Measurements from ENCODE around the gene PDCD1LG2. TPM values are rescaled to one million over a fixed set of nuclear protein-coding genes. Genes with fewer than 3 reads are reported as not detected.

The PDCD1LG2 gene
- total RNA-seq, 1 donor from 2014 or later: not detected

DNA sequence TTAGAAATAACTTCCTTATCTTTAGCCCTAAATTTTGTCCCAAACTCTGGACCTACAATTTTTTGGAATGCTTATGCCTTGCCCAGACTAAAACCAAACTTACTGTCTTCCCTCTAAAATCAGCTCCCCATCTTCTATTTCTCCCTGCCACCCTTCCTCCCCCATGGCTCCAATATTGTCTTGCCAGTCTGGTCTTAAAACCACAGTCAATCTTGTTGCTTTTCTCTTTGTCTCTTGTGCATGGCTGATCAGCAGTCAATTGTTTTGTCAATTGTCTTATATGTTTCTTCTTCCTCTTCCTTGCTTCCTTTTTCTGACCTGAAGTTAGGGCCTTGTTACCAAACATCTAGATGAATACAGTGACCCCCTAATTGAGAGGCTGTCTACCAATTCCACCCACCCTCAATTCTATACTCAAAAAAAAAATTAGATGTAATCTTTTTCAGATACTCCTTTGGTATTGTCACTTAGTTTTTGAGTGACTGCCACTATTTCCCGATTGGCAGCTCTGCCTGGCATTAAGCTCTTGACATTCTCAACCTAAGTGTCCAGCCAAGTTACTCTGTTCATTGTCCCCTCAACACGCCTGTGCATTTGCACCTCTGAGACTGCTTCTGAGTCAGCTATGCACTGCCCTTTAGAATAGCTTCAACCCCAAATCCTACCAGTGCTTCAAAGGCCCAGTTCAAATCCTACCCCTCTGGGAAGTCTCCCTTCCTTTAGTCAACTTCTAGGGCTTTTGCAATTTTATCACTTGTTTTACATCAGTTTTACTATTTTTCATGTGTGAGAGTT, 2.5 kb downstream of the PDCD1LG2 start:
- Mint-ChIP-seq H3K4me3 (ENCODE audit: unreplicated experiment) (no peak overlapping the region), H3K36me3 (ENCODE audit: unreplicated experiment) (no peaks in the 10 kb centered on the region), H3K27ac (ENCODE audit: unreplicated experiment) (no peak overlapping the region), H3K9me3 (ENCODE audit: unreplicated experiment) (no peaks in the 10 kb centered on the region), H3K4me1 (ENCODE audit: low read depth, unreplicated experiment) (peaks cover 9% of the 10 kb centered on the region), H3K27me3 (ENCODE audit: unreplicated experiment) (no peaks in the 10 kb centered on the region)
- no peak for TF ChIP-seq CTCF (IDR thresholded peaks at IDR 0.05; ENCODE audit: partially characterized antibody, unreplicated experiment)
- no peak for DNase-seq

- no peak for DNase-seq
- no peaks in the 10 kb centered on the region for H3K36me3 Mint-ChIP-seq (ENCODE audit: unreplicated experiment)
- no peak for TF ChIP-seq CTCF (IDR thresholded peaks at IDR 0.05; ENCODE audit: partially characterized antibody, unreplicated experiment)
- no peaks in the 10 kb centered on the region for H3K27me3 Mint-ChIP-seq (ENCODE audit: unreplicated experiment)
- H3K27ac Mint-ChIP-seq (ENCODE audit: unreplicated experiment): no peak overlapping the region
- H3K4me3 Mint-ChIP-seq (ENCODE audit: unreplicated experiment): no peak overlapping the region
- peaks cover 9% of the 10 kb centered on the region for H3K4me1 Mint-ChIP-seq (ENCODE audit: low read depth, unreplicated experiment)
- H3K9me3 Mint-ChIP-seq (ENCODE audit: unreplicated experiment): no peaks in the 10 kb centered on the region
Observed at GRCh38 chr9:5513966-5514616, 3.8 kb downstream of the PDCD1LG2 start.

DNA sequence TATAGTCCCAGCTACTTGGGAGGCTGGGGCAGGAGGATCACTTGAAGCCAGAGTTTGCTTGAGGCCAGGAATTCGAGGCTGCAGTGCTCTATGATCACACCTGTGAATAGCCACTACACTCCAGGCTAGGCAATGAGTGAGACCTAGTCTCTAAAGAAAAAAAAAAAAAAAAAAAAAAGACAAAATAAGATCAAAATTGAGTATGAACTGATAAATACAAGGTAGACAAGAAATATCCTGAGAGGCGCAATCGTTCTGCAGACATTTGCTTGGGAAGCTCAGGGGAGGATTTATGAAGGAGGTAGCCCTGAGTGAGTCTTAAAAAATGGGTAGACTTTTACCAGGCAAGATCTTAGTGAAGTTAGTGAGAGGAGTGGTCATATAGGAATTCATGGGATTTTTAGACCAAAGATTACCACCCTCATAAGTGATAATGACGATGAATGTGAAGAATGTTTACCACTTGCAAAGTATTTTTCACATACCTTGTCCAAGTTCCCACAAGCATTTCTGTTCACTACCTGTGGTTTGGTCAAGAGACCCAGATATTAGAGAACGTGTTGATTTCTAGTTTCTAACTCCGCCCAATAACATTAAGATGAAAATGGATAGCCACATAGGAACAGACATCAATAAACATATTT, 4.4 kb downstream of the PDCD1LG2 start:
- H3K27me3 Mint-ChIP-seq (ENCODE audit: unreplicated experiment): no peaks in the 10 kb centered on the region
- no peak for DNase-seq
- H3K36me3 Mint-ChIP-seq (ENCODE audit: unreplicated experiment): no peaks in the 10 kb centered on the region
- H3K4me3 Mint-ChIP-seq (ENCODE audit: unreplicated experiment): no peak overlapping the region
- peaks cover 9% of the 10 kb centered on the region for H3K4me1 Mint-ChIP-seq (ENCODE audit: low read depth, unreplicated experiment)
- no peaks in the 10 kb centered on the region for H3K9me3 Mint-ChIP-seq (ENCODE audit: unreplicated experiment)
- TF ChIP-seq CTCF (IDR thresholded peaks at IDR 0.05; ENCODE audit: partially characterized antibody, unreplicated experiment): no peak
- no peak overlapping the region for H3K27ac Mint-ChIP-seq (ENCODE audit: unreplicated experiment)

DNA sequence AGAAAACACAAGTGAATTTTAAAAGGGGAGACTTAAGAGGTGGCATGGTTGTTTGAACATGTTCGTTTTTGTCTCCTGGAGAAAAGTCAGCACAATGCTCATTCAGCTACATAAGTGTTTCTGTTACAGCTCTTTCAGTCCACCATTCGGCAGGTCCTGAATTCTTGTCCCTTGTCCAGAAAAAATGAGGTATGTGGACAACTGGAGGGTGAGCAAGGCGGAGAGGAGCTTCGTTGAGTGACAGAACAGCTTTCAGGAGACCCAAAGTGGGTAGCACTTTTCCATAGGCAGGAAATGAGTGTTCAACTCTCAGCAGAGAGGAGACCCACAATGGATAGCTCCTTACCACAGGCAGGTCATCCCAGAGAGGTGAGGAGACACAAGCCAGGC, 4.9 kb downstream of the PDCD1LG2 start:
- no peak for TF ChIP-seq CTCF (IDR thresholded peaks at IDR 0.05; ENCODE audit: partially characterized antibody, unreplicated experiment)
- Mint-ChIP-seq H3K4me3 (ENCODE audit: unreplicated experiment) (no peak overlapping the region), H3K27me3 (ENCODE audit: unreplicated experiment) (no peaks in the 10 kb centered on the region), H3K9me3 (ENCODE audit: unreplicated experiment) (no peaks in the 10 kb centered on the region), H3K36me3 (ENCODE audit: unreplicated experiment) (no peaks in the 10 kb centered on the region), H3K4me1 (ENCODE audit: low read depth, unreplicated experiment) (peaks cover 9% of the 10 kb centered on the region), H3K27ac (ENCODE audit: unreplicated experiment) (no peak overlapping the region)
- no peak for DNase-seq
